GM21515 (cell line): ENCODE data around the gene CFAP126.
"Not testable (repeated sequence)": the region's sequence is repeated elsewhere in the genome, so short reads cannot be mapped to it uniquely, and the experiment has no call there.

Experiments used
- ATAC-seq: cut with Tn5 transposase; IDR thresholded peaks from one replicate; pipeline ENCODE4 v1.9.1; 2021; ENCODE audit not compliant: unreplicated experiment

CFAP126 gene

DNA sequence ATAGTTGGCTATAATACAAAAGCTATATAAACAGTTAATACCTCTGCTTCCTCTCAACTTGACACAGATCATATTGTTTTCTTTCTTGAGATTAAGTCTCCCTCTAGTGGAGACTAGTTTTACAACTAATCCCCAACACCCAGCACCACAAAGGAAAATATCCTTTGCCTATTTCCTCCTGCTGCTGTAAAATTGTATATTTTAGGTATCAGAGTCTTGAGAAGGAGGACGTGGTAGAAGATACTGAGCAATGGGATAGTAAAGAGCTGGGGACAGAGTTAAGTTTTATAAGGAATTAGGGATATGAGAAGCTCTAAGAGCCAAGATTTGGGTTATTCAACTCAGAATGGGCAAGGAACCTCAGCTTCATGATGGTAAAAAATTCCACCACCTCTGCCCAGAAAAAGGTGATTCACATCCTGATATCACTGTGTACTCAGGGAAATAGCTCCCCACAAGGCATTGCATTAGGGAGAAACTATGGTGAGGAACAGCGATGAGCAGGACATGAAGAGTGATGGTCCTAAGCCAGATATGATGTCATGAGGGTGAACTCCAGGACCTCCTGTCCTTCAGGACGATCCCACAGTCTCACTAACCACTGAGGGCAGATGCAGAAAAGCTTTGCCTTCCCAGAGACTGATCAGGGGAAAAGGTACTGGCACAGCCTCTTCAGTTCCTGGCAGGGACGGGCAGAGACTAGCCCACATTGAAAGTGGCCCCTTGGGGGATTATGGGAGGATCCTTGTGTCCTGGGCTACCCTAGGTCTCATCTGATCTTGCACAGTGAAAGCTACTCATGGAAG lies 14.7 kb upstream of the CFAP126 start:
- no peak for ATAC-seq

DNA sequence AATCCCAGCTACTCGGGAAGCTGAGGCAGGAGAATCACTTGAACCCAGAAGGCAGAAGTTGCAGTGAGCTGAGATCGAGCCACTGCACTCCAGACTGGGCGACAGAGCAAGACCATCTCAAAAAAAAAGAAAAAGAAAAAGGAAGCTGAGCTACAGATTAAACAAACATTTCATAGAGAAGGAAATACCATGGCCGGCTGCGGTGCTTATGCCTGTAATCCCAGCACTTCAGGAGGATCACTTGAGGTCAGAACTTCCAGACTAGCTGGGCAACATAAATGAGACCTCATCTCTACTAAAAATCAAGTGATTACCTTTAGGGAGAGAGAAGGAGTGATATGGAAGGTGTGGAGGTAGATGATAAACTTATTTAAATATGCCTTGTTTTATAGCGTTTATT lies 14.0 kb upstream of the CFAP126 start:
- no peak for ATAC-seq

GRCh38 chr1:161379071-161379470 lies 11.4 kb upstream of the CFAP126 start:
- ATAC-seq, result no peak

DNA sequence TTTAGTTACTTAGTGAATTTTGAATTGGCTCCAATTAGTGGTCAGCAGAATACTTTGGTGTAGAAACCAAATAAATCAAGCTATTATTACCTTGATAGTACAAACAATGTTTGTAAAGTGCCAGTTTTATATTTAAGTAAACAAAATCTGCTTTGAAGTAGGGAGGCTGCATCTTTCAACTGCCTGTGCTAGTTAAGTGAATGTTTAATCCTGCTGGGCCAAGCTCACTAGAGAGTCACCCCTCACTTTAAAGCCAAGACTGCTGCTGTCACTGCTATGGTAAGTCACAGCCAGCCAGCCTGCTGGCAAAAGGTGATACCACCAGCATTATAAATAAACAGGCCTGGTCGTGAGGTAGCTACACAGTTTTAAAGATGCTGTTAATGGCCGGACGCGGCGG lies 10.3 kb upstream of the CFAP126 start:
- ATAC-seq, result no peak

DNA sequence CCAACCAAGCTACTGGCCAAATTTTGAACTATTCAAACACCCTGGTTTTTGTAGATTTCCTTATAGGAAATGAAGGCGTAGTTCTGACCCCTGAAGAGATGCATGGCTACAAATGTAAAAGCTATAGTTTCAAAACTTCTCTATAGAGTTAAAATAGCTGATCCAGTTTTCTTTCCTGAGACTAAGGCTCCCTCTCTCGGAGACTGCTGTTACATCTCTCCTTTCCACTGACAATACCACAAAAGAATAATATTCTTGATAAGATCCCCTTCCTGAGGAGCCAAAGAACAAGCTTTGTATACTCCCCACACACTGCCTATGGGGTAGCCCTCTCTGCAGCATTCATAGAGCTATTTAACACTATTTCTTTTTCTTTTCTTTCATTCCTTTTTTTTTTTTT lies 6.7 kb upstream of the CFAP126 start:
- ATAC-seq, result no peak

GRCh38 chr1:161373442-161373841 lies 5.8 kb upstream of the CFAP126 start:
- no peak for ATAC-seq

GRCh38 chr1:161365207-161365606 lies 2.5 kb downstream of the CFAP126 start:
- no peak for ATAC-seq

- ATAC-seq, result no peak
Measured at GRCh38 chr1:161364332-161364731, 3.3 kb downstream of the CFAP126 start.

GRCh38 chr1:161359291-161359690 lies 8.4 kb downstream of the CFAP126 start:
- ATAC-seq, result no peak

DNA sequence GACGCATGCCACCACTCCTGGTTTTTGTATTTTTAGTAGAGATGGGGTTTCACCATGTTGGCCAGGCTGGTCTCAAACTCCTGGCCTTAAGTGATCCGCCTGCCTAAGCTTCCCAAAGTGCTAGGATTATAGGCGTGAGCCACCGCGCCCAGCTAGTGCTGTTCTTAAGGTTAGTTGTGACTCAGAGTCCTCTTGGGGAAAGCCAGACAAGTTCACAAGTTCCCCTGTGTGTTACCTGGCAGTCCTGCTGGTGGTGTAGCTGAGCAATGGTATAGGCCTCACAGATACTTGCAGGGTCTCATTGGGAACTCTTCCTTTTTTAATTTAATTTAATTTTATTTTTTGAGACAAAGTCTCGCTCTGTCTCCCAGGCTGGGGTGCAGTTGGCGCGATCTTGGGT lies 10.6 kb downstream of the CFAP126 start:
- no peak for ATAC-seq

- ATAC-seq, result no peak
Measured at GRCh38 chr1:161351482-161351881, 16.2 kb downstream of the CFAP126 start.

- ATAC-seq, result no peak
Measured at GRCh38 chr1:161350671-161351070, 17.0 kb downstream of the CFAP126 start.

- no peak for ATAC-seq
Measured at GRCh38 chr1:161342821-161343220, 24.9 kb downstream of the CFAP126 start.

DNA sequence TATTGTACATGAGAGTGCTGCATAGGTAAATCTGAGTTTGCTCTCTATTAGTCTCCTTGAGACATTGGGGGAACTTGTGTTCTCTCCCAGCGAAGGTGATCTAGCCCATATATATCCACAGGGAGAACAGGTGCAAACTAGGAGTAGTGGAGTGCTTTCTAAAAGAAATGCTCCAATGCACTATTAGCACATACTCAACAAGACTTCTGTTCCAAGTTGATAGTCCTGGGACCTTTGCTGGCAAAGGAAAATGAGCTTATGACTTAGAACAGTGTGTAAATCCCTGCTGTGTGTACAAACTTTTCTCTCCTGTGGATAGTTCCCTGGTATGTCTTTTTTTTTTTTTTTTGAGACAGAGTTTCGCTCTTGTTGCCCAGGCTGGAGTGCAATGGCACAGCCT lies 25.5 kb downstream of the CFAP126 start:
- no peak for ATAC-seq

DNA sequence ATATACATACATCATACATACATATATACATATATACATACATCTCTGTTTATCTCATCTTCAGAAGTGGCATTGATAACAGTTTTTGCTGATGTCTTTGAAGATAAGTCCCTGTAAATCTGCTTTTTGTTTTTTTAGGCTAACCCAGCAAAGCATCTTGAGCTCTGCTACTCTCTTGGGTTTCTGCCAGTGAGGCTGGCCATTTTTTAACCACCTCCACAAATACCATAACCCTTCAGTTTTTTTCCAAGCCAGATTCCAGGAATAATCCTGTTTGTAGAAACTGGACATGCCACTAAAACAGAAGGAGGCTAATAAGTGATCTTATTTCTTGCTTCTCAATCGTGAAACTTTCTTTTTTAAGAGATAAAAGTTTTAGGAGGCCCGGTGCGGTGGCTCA lies 31.9 kb downstream of the CFAP126 start:
- no peak for ATAC-seq

GRCh38 chr1:161333166-161333565 lies 34.5 kb downstream of the CFAP126 start:
- ATAC-seq, result no peak

DNA sequence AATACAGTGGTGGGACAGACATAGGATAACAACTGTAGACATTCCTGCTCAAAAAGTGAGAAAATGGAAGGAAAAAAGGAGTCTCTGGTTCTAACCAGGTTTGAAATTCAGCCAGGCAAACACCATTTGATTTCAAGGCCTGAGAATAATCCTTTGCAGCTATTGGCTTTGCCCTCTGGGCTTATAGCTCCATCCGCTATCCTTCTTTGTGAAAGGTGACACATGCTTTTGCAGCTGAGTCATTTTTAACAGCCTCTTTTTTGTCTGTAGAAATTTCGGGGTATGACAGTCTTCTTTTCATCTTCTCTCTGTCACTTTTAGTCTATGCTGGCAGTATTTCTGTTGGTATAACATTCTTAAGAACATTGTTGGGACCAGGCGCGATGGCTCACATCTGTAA lies 37.3 kb downstream of the CFAP126 start:
- ATAC-seq, result no peak

GRCh38 chr1:161324020-161324419 lies 43.7 kb downstream of the CFAP126 start:
- no peak for ATAC-seq

- not testable (repeated sequence) for ATAC-seq
Measured at GRCh38 chr1:161315841-161316674, 51.6 kb downstream of the CFAP126 start.
